Skeletal muscle tissue (tissue), 4 donors: ENCODE data around the gene ABCC3. TPM values are rescaled to one million over a fixed set of nuclear protein-coding genes. Genes with fewer than 3 reads are reported as not detected.

ENCODE experiments used
- H3K27ac ChIP-seq: one replicate; pipeline ENCODE4 v1.7.0; 2013; ENCODE audit warnings: mild to moderate bottlenecking, low read depth, low read length, inconsistent platforms
- H3K27me3 ChIP-seq, 3 donors: one replicate each; pipeline ENCODE4 v1.7.0; 2013; ENCODE audit warnings: low read length in 3 of 3; ENCODE audit not compliant: control insufficient read depth in 3 of 3, insufficient read depth in 3 of 3
- H3K36me3 ChIP-seq, 3 donors: one replicate each; pipeline ENCODE4 v1.7.0; 2013; ENCODE audit warnings: low read length in 3 of 3; ENCODE audit not compliant: control insufficient read depth in 3 of 3, insufficient read depth in 3 of 3
- H3K4me1 ChIP-seq, 3 donors: one replicate each; pipeline ENCODE4 v1.7.0; 2013; ENCODE audit warnings: low read length in 3 of 3, mild to moderate bottlenecking in 3 of 3; ENCODE audit not compliant: control insufficient read depth in 3 of 3, insufficient read depth in 3 of 3
- H3K4me3 ChIP-seq, 3 donors: one replicate each; pipeline ENCODE4 v1.7.0; 2013; ENCODE audit warnings: low read length in 3 of 3
- H3K9ac ChIP-seq, 3 donors: one replicate each; pipeline ENCODE4 v1.7.0; 2013; ENCODE audit warnings: low read length in 3 of 3, mild to moderate bottlenecking in 3 of 3, moderate library complexity in 2 of 3, low read depth in 1 of 3
- H3K9me3 ChIP-seq, 3 donors: one replicate each; pipeline ENCODE4 v1.7.0; 2013; ENCODE audit warnings: low read length in 3 of 3; ENCODE audit not compliant: control insufficient read depth in 3 of 3
- total RNA-seq: library from RNA; depleted of rRNA; stranded (reverse); fragments of >200 nt; gene quantifications from one replicate; pipeline ENCODE4 v1.2.3, GENCODE V29; 2014
- donor health status: Osteomylitis.

The ABCC3 gene
- total RNA-seq, 1 donor from 2014 or later: 1.0 TPM

DNA sequence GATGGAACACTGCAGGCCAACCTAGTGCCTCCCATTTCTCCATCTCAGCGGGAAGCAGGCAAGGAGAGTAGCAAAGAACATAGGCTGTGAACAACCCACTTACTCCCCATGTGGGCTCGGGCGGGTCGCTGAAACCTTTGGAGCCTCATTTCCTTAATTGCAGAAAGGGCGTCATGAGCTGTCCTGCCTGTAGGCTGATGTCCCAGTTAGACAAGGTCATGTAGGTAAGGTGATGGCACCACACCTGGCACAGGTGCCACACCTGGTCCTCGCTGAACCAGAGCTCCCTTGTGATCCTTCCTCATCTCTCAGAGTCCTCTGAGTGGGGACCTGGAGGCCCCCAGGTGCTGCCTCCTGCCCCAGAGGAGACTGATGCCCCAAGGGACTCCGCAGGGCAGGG is 22.9 kb downstream of the ABCC3 start:
- Histone ChIP-seq H3K4me3 (no peak overlapping the region), H3K27ac (no peak overlapping the region), H3K9me3 (no peaks in the 10 kb centered on the region), H3K4me1 (peaks cover 20 to 23% (median 22%) of the 10 kb centered on the region in 3 donors), H3K36me3 (no peaks in the 10 kb centered on the region), H3K9ac (no peak overlapping the region), H3K27me3 (no peaks in the 10 kb centered on the region)

DNA sequence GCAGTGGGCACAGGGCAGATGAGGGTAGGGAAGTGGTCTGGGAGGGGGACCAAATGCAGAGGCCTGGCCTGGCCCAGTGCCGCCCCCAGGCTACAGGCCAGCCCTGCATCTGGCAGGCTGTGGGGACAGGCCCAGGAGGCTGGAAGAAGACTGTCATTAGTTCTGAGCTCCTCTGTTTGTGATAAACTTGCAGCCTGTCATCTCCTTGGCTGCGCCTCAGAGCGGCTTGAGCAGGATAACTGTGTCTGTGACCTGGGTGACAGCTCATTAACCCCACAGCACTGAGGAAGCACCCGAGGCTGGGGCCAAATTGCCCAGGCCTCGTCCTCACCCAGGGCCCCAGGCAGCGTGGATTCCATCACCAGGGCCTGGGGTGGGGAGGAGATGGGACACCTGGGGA is 23.9 kb downstream of the ABCC3 start:
- Histone ChIP-seq H3K9me3 (no peaks in the 10 kb centered on the region), H3K4me1 (peaks cover 20 to 23% (median 22%) of the 10 kb centered on the region in 3 donors), H3K4me3 (no peak overlapping the region), H3K36me3 (no peaks in the 10 kb centered on the region), H3K27ac (no peak overlapping the region), H3K27me3 (no peaks in the 10 kb centered on the region), H3K9ac (no peak overlapping the region)

DNA sequence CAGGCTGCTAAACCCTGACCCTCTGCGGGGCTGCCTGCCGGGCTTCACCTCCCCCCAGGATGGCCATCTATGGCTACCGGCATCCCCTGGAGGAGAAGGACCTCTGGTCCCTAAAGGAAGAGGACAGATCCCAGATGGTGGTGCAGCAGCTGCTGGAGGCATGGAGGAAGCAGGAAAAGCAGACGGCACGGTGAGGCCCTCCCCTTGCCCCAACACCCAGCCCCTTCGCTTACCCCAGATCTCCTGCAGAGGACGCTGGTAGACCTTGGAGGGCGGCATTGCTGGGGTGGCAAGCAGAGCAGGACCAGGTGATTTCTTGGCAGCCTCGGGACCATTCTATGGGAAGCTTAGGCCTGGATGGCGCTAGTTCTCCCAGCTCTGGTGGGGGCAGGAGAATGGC is 24.5 kb downstream of the ABCC3 start:
- Histone ChIP-seq H3K27ac (no peak overlapping the region), H3K9me3 (no peaks in the 10 kb centered on the region), H3K36me3 (no peaks in the 10 kb centered on the region), H3K4me3 (no peak overlapping the region), H3K4me1 (peaks cover 20 to 23% (median 22%) of the 10 kb centered on the region in 3 donors), H3K27me3 (no peaks in the 10 kb centered on the region), H3K9ac (no peak overlapping the region)

DNA sequence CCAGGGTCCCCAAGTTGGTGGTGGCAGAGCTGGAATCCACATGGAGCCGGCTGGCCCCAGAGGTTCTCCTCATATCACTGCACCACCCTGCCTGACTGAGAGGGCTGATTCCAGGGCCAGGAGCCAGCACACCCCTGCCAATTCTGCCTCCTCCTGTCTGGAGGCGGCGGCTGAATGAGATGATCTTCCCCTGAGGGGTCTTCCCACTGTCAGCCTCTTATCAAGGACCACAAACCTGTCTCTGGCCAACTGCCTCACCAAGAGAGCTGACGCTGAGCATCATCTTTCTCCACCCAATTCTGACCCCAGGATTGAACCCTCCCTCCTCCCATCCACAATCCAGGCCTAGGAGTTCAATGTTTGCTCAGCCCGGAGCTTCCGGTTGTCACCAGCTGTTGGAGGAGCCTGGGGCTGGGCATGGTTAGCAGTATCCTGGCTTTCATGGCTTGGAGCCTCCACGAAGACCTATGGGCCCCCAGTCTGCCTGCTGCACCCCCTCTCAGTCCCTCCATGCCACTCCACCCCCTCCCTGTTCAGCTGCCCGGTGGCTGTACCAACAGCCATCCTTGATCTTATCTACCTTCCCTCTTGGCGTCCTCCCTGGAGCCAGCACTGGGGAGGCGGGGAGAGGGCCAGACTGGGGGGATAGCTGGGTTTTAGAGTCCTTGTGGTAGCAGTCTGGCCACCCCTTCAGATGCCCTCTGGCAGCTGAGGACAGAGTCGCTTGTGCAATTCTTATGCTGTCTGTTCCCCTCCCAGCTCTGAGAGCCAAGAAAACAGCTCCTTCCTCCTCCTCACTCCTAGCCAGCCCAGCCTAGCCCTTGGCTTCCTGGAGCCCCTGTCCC is 25.6 kb downstream of the ABCC3 start:
- Histone ChIP-seq H3K4me1 (peaks cover 20 to 23% (median 22%) of the 10 kb centered on the region in 3 donors), H3K9me3 (no peaks in the 10 kb centered on the region), H3K4me3 (no peak overlapping the region), H3K9ac (peak overlapping the region in 2 of 3 donors; percentile 25 to 33), H3K36me3 (no peaks in the 10 kb centered on the region), H3K27me3 (no peaks in the 10 kb centered on the region), H3K27ac (no peak overlapping the region)

DNA sequence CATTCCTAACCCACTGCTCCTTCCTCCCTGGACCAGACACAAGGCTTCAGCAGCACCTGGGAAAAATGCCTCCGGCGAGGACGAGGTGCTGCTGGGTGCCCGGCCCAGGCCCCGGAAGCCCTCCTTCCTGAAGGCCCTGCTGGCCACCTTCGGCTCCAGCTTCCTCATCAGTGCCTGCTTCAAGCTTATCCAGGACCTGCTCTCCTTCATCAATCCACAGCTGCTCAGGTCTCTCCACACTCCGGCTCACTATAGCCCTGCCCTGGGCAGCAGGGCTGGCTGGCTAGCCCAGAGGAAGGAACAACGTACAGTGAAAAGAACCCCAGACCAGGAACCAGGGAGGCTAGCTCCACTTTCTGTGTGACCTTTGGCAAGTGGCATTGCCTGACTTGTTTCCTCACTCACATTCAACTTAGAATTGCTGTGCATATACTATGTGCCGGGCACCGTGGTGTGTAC is 26.2 kb downstream of the ABCC3 start:
- H3K4me3 ChIP-seq: no peak overlapping the region
- H3K9me3 ChIP-seq: no peaks in the 10 kb centered on the region
- peaks cover 20 to 23% (median 22%) of the 10 kb centered on the region in 3 donors for H3K4me1 ChIP-seq
- H3K27me3 ChIP-seq: no peaks in the 10 kb centered on the region
- H3K36me3 ChIP-seq: no peaks in the 10 kb centered on the region
- no peak overlapping the region for H3K27ac ChIP-seq
- peak overlapping the region in 2 of 3 donors; percentile 25 to 33 for H3K9ac ChIP-seq

DNA sequence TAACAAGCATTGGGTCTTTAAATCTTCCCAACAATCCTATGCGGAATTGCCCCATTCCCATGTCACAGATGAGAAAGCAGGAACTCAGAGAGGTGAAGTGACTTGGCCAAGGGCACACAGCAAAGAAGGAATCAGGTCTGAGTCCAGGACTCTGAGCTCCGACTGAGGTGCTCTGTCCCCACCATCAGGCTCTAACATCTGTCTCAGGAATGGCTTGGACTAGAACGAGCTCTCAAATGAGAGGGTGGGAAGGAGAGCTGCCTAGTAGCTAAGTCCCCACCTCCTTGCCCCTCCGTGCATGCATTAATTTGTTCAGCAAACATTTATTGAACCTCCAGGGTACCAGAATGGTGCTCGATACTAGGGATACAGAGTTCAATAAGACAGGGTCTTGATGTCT is 26.7 kb downstream of the ABCC3 start:
- Histone ChIP-seq H3K27ac (no peak overlapping the region), H3K9ac (peak overlapping the region in 1 of 3 donors; percentile 54), H3K4me3 (no peak overlapping the region), H3K4me1 (peaks cover 20 to 23% (median 22%) of the 10 kb centered on the region in 3 donors), H3K27me3 (no peaks in the 10 kb centered on the region), H3K36me3 (no peaks in the 10 kb centered on the region), H3K9me3 (no peaks in the 10 kb centered on the region)

DNA sequence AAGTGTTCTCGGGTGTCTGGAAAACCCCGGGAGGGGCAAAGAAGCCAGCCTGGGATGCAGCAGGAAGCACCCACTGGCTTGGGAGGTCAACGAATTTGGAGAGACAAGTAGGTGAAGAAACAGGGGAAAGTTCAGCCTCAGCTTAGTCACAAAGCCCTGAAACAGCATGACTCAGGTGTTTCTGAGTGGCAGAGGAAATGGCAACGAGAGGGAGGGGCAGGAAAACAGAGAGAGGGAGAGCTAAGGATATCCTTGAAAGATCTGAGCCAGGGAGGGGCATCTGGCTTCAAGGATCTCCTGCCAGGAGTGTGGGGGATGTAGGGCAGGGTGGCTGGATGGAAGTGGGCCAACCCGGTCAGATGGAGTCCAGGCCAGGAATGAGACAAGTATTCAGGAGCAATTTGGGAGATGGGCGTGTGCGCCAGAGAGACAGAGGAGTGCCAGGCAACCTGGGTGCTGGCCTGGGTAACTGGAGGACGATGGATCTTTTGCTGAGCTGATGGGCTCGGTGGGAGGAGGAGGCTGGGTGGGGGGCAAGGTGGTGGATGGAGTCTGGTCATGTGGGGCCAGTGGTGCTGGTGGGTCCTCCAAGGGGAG is 27.2 kb downstream of the ABCC3 start:
- no peak overlapping the region for H3K4me3 ChIP-seq
- H3K9me3 ChIP-seq: no peaks in the 10 kb centered on the region
- peak overlapping the region in 2 of 3 donors; percentile 10 to 33 for H3K9ac ChIP-seq
- peaks cover 20 to 23% (median 22%) of the 10 kb centered on the region in 3 donors for H3K4me1 ChIP-seq
- H3K36me3 ChIP-seq: no peaks in the 10 kb centered on the region
- H3K27ac ChIP-seq: no peak overlapping the region
- no peaks in the 10 kb centered on the region for H3K27me3 ChIP-seq

DNA sequence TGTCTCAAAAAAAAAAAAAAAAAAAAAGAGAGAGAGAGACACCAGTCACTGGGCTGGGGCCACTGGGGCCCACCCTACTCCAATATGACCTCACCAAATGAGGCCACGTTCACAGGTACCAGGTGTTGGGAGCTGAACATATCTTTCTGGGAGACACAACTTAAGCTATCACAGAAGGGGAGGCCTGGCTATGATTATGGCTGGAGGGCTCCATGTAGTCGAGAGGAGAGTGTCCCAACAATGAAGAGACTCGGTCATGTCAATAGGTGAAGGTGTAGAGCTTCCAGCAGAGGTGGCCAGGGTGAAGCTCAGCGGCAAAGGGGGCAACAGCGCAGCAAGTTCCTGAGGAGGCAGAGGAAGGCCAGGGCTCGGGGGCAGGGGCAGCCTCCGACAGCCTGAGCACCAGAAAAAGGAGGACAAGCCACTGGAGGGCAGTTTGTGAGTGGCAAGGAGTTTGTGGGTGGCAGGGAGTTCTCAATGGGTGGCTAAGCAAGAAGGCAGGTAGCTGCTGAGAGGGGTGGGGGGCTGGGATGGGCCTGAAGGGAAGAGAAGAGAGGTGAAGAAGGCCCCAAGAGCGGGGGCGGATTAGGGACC is 28.0 kb downstream of the ABCC3 start:
- H3K4me3 ChIP-seq: no peak overlapping the region
- H3K9ac ChIP-seq: no peak overlapping the region
- H3K9me3 ChIP-seq: no peaks in the 10 kb centered on the region
- no peaks in the 10 kb centered on the region for H3K27me3 ChIP-seq
- no peak overlapping the region for H3K27ac ChIP-seq
- H3K36me3 ChIP-seq: no peaks in the 10 kb centered on the region
- peaks cover 20 to 23% (median 22%) of the 10 kb centered on the region in 3 donors for H3K4me1 ChIP-seq

DNA sequence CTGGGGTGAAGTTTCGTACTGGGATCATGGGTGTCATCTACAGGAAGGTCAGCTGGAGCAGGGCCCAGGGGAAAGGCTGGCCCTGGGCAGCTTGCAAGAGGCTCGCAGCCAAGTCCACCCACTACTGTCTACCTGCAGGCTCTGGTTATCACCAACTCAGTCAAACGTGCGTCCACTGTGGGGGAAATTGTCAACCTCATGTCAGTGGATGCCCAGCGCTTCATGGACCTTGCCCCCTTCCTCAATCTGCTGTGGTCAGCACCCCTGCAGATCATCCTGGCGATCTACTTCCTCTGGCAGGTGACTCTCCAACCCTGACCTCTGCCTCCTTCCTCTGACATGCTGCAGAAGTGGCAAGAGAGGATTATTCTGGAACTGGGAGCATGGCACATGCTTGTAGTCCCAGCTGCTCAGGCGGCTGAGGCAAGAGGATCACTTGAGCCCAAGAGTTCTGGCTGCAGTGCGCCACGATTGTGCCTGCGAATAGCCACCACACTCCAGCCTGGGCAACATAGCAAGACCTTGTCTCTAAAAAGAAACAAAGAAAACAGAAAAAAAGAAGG is 29.2 kb downstream of the ABCC3 start:
- Histone ChIP-seq H3K9me3 (no peaks in the 10 kb centered on the region), H3K36me3 (no peaks in the 10 kb centered on the region), H3K27ac (no peak overlapping the region), H3K4me3 (no peak overlapping the region), H3K27me3 (no peaks in the 10 kb centered on the region), H3K4me1 (peaks cover 20 to 23% (median 22%) of the 10 kb centered on the region in 3 donors), H3K9ac (no peak overlapping the region)
